T-cell (primary cell): ENCODE measurements around the gene TEX2. TPM values are rescaled to one million over a fixed set of nuclear protein-coding genes. Genes with fewer than 3 reads are reported as not detected.

Experiments
- ATAC-seq, 4 experiments: fragments of 200-7000 bp in 3 of 4; fragments of 150-1000 bp in 1 of 4; cut with Tn5 transposase; replicated peaks in 1 of 4; 1 replicate in 3 of 4; 2 replicates in 1 of 4; pipeline ENCODE4 v1.10.0; 2021; ENCODE audit warnings: moderate library complexity in 3 of 4, mild to moderate bottlenecking in 2 of 4, moderate number of reproducible peaks in 1 of 4
- CTCF ChIA-PET, 2 donors: fragments of 300-600 bp; sonication (Branson Sonifier 250); formaldehyde crosslinking; loops; one replicate each; lab custom pipeline; 2022; ENCODE audit warnings: antibody characterized with exemption in 2 of 2; lab: Charles Lee
- POLR2A ChIA-PET, 2 donors: fragments of 300-600 bp; sonication (Branson Sonifier 250); formaldehyde crosslinking; loops; one replicate each; lab custom pipeline; 2022; ENCODE audit warnings: antibody characterized with exemption in 2 of 2; lab: Charles Lee
- DNase-seq, 35 experiments: peaks; one replicate each; pipeline versions ENCODE4 v3.0.0 to v3.0.0-alpha.2; 2013 to 2023
- H3K27ac ChIP-seq: one replicate; pipeline ENCODE4 v1.5.1; 2013; ENCODE audit warnings: low read length
- H3K27me3 ChIP-seq, 2 experiments: replicated peaks in 1 of 2; 1 replicate in 1 of 2; 2 replicates in 1 of 2; pipeline versions ENCODE4 v1.6.1 to v1.7.0; 2013; ENCODE audit warnings: low read length in 1 of 2, mixed read lengths in 1 of 2; ENCODE audit not compliant: control insufficient read depth in 2 of 2, insufficient read depth in 2 of 2; ENCODE audit errors: extremely low read depth in 1 of 2
- H3K36me3 ChIP-seq, 2 donors: 1 replicate in 1 of 2; 2 replicates in 1 of 2; pipeline versions ENCODE4 v1.6.1 to v1.7.0; 2013; ENCODE audit warnings: low read length in 1 of 2; ENCODE audit not compliant: control insufficient read depth in 2 of 2, insufficient read depth in 1 of 2; ENCODE audit errors: extremely low read depth in 1 of 2
- H3K4me1 ChIP-seq, 2 experiments: 1 replicate in 1 of 2; 2 replicates in 1 of 2; pipeline versions ENCODE4 v1.6.1 to v1.7.0; 2013; ENCODE audit warnings: low read length in 2 of 2, mixed read lengths in 1 of 2; ENCODE audit not compliant: insufficient read depth in 2 of 2, control insufficient read depth in 1 of 2; ENCODE audit errors: extremely low read depth in 1 of 2
- H3K4me3 ChIP-seq, 2 donors: 1 replicate in 1 of 2; 2 replicates in 1 of 2; pipeline versions ENCODE4 v1.5.1 to v1.7.0; 2013; ENCODE audit warnings: mild to moderate bottlenecking in 2 of 2, low read length in 1 of 2, moderate library complexity in 1 of 2; ENCODE audit not compliant: control insufficient read depth in 1 of 2; ENCODE audit errors: extremely low read depth in 1 of 2
- H3K9me3 ChIP-seq: 2 replicates; pipeline ENCODE4 v1.7.0; 2013
- H3K27ac Mint-ChIP-seq, 2 donors: one replicate each; pipeline ENCODE4 v1.8.0; 2020 to 2021; ENCODE audit warnings: mild to moderate bottlenecking in 2 of 2, mixed read lengths in 2 of 2
- H3K27me3 Mint-ChIP-seq, 2 donors: one replicate each; pipeline ENCODE4 v1.8.0; 2021 to 2022; ENCODE audit warnings: mixed read lengths in 2 of 2
- H3K36me3 Mint-ChIP-seq: one replicate; pipeline ENCODE4 v1.8.0; 2021; ENCODE audit warnings: mixed read lengths
- H3K4me1 Mint-ChIP-seq, 3 donors: one replicate each; pipeline ENCODE4 v1.8.0; 2020 to 2022; ENCODE audit warnings: mixed read lengths in 3 of 3, mild to moderate bottlenecking in 1 of 3
- H3K4me3 Mint-ChIP-seq, 3 donors: one replicate each; pipeline ENCODE4 v1.8.0; 2020 to 2022; ENCODE audit warnings: mild to moderate bottlenecking in 3 of 3, mixed read lengths in 3 of 3, moderate library complexity in 3 of 3
- H3K9me3 Mint-ChIP-seq, 3 donors: one replicate each; pipeline ENCODE4 v1.8.0; 2020 to 2022; ENCODE audit warnings: mixed read lengths in 3 of 3
- WGBS: methylation state at CpG from one replicate; pipeline ENCODE4 v1.1.5; 2013; ENCODE audit warnings: missing lambda C conversion rate; ENCODE audit not compliant: insufficient coverage; 5-methylcytosine and 5-hydroxymethylcytosine counted together
- total RNA-seq, 35 experiments: library from RNA in 6 of 35; stranded (reverse) in 6 of 35; fragments of 120-200 nt in 1 of 35; gene quantifications; one replicate each; pipeline versions ENCODE4 v1.2.1 to v1.2.4 and lab custom pipeline; 2013 to 2026

TEX2 gene
- total RNA-seq, 5 donors from 2014 or later (not counting 1 experiment from before 2014, with no cell fraction given): 12.5 to 16.4 (median 14.8) TPM

GRCh38 chr17:64160378-64160777 is 102.7 kb downstream of the TEX2 start:
- Mint-ChIP-seq H3K4me3 (no peak overlapping the region), H3K27ac (no peak overlapping the region), H3K27me3 (no peaks in the 10 kb centered on the region), H3K9me3 (no peaks in the 10 kb centered on the region), H3K4me1 (peaks cover 0 to 5% (median 5%) of the 10 kb centered on the region in 3 donors), H3K36me3 (peaks cover 9% of the 10 kb centered on the region)
- POLR2A ChIA-PET: no interaction called here
- H3K4me3 ChIP-seq: no peak overlapping the region
- H3K4me1 ChIP-seq: no peaks in the 10 kb centered on the region
- CTCF ChIA-PET: interaction anchor here in 1 of 2 donors (0.9 kb wide), 1 partner anchor 26 kb away, joined by 3 read pairs; no protein-coding TSS in a partner anchor
- H3K27me3 ChIP-seq: no peaks in the 10 kb centered on the region
- H3K36me3 ChIP-seq: peaks cover under 1 to 3% of the 10 kb centered on the region in 2 donors
- DNase-seq (no peak), ATAC-seq (no peak)
- H3K9me3 ChIP-seq: no peaks in the 10 kb centered on the region
- H3K27ac ChIP-seq: no peak overlapping the region
- WGBS: no CpG with 5 or more reads among the region's 4 CpGs

DNA sequence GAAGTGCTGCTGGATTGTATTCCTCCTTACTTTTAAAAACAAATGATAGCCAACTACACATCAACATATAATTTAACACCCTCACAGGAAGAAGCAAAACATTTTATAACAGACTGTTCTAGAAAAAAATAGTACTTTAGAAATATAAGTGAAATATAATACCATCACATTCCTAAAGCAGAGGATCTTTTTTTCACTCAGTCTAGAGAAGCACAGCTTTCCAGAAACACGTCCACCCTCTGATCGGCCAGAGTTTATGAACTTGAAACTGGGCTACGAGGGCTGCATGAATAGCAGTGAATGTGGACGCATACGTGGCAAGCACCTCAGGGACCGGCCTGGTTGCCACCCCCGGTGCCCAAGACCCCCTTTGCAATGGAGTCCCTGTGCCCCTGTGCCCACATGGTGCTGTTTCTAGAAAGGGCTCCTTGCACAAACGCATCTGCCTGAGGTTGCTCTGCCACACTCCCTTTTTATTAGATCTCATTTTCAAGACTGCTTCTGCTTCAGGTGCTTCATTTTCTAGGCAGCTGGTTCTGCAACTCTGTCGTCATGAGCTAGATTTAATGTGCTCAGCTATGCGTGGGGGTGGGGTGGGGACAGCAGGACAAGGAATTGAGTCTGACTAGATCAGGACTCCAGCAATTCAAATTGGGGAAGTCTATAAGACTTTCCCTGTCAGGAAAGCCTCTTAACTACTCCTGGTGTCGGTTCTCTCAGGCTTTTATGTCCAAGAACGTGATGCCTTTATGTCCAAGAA is 104.0 kb downstream of the TEX2 start:
- Mint-ChIP-seq H3K4me3 (no peak overlapping the region), H3K9me3 (no peaks in the 10 kb centered on the region), H3K36me3 (peaks cover 17% of the 10 kb centered on the region), H3K27me3 (no peaks in the 10 kb centered on the region), H3K4me1 (peaks cover 0 to 5% (median 5%) of the 10 kb centered on the region in 3 donors), H3K27ac (no peak overlapping the region)
- no peak for ATAC-seq
- peaks cover 0 to 3% of the 10 kb centered on the region in 2 donors for H3K36me3 ChIP-seq
- ChIA-PET POLR2A (interaction anchor here in 1 of 2 donors (0.6 kb wide), 1 partner anchor 538 kb away, joined by 4 read pairs; no protein-coding TSS in a partner anchor), CTCF (interaction anchor here in 1 of 2 donors (0.8 kb wide), 1 partner anchor 306 kb away, joined by 3 read pairs; no protein-coding TSS in a partner anchor)
- H3K27ac ChIP-seq: no peak overlapping the region
- 95% methylated on average over 10 of the region's 12 CpGs for WGBS
- H3K4me1 ChIP-seq: no peaks in the 10 kb centered on the region
- no peak overlapping the region for H3K4me3 ChIP-seq
- DNase-seq: no peak
- no peaks in the 10 kb centered on the region for H3K27me3 ChIP-seq
- H3K9me3 ChIP-seq: no peaks in the 10 kb centered on the region

- no peak for ATAC-seq
Measured at GRCh38 chr17:64158406-64158805, 104.7 kb downstream of the TEX2 start.

DNA sequence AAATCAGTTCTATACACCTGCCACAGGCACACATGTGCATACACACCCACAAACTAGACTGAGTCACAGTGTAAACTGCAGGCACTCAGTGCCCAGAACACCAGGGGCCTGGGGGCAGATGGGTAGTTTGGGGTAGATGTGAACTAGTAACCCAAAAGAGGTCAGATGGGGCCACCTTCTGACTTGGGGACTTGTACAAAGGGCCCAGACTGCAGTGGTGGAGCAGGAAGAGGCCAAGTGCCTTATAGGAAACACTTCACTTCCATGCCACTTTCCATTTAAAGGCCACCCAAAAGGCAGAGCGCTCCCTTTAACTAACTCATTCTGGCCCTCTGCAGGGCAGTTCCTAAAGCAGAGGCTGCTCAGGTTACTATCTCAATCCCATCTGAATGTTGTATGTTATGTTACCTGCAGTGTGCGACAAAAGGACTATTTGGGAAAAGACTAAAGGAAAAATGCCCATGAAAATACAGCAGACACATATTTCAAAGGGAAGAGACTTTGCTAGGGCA is 105.3 kb downstream of the TEX2 start:
- no peak for ATAC-seq
- Histone ChIP-seq H3K9me3 (no peaks in the 10 kb centered on the region), H3K27ac (no peak overlapping the region), H3K4me1 (no peaks in the 10 kb centered on the region), H3K36me3 (peaks cover 7 to 14% of the 10 kb centered on the region in 2 donors), H3K4me3 (no peak overlapping the region), H3K27me3 (no peaks in the 10 kb centered on the region)
- Mint-ChIP-seq H3K27me3 (no peaks in the 10 kb centered on the region), H3K9me3 (no peaks in the 10 kb centered on the region), H3K4me1 (peaks cover 0 to 5% (median 5%) of the 10 kb centered on the region in 3 donors), H3K27ac (no peak overlapping the region), H3K36me3 (peaks cover 24% of the 10 kb centered on the region), H3K4me3 (no peak overlapping the region)
- ChIA-PET POLR2A (no interaction called here), CTCF (interaction anchor here in 1 of 2 donors (0.5 kb wide), 1 partner anchor 246 kb away, joined by 3 read pairs; no protein-coding TSS in a partner anchor)
- DNase-seq: no peak
- WGBS: no CpG with 5 or more reads among the region's 2 CpGs

More at GRCh38 chr17:64158406-64158805, 104.7 kb downstream of the TEX2 start:
- Histone ChIP-seq H3K4me1 (no peaks in the 10 kb centered on the region), H3K4me3 (no peak overlapping the region), H3K9me3 (no peaks in the 10 kb centered on the region), H3K36me3 (peaks cover 3 to 7% of the 10 kb centered on the region in 2 donors), H3K27me3 (no peaks in the 10 kb centered on the region), H3K27ac (no peak overlapping the region)
- DNase-seq: no peak
- Mint-ChIP-seq H3K4me3 (no peak overlapping the region), H3K36me3 (peaks cover 17% of the 10 kb centered on the region), H3K27ac (no peak overlapping the region), H3K4me1 (peaks cover 0 to 5% (median 5%) of the 10 kb centered on the region in 3 donors), H3K27me3 (no peaks in the 10 kb centered on the region), H3K9me3 (no peaks in the 10 kb centered on the region)
- ChIA-PET CTCF (interaction anchor here in 1 of 2 donors (0.5 kb wide), 1 partner anchor 247 kb away, joined by 3 read pairs; no protein-coding TSS in a partner anchor), POLR2A (no interaction called here)
- 100% methylated on average over 3 of the region's 7 CpGs for WGBS

GRCh38 chr17:64156670-64157069 is 106.4 kb downstream of the TEX2 start:
- H3K4me1 Mint-ChIP-seq: peaks cover 0 to 1% (median under 1%) of the 10 kb centered on the region in 3 donors
- H3K27me3 ChIP-seq: no peaks in the 10 kb centered on the region
- DNase-seq: no peak
- H3K4me1 ChIP-seq: no peaks in the 10 kb centered on the region
- CTCF ChIA-PET: interaction anchor here in 1 of 2 donors (0.5 kb wide), 1 partner anchor 21 kb away, joined by 3 read pairs; no protein-coding TSS in a partner anchor
- no peak overlapping the region for H3K27ac Mint-ChIP-seq
- H3K36me3 ChIP-seq: peaks cover 8 to 22% of the 10 kb centered on the region in 2 donors
- POLR2A ChIA-PET: no interaction called here
- no peak overlapping the region for H3K4me3 Mint-ChIP-seq
- no peak overlapping the region for H3K4me3 ChIP-seq
- no peak overlapping the region for H3K27ac ChIP-seq
- no peaks in the 10 kb centered on the region for H3K9me3 ChIP-seq
- H3K36me3 Mint-ChIP-seq: peaks cover 33% of the 10 kb centered on the region
- no peaks in the 10 kb centered on the region for H3K27me3 Mint-ChIP-seq
- WGBS: 100% methylated on average over 1 of the region's 2 CpGs
- ATAC-seq: no peak
- H3K9me3 Mint-ChIP-seq: no peaks in the 10 kb centered on the region

DNA sequence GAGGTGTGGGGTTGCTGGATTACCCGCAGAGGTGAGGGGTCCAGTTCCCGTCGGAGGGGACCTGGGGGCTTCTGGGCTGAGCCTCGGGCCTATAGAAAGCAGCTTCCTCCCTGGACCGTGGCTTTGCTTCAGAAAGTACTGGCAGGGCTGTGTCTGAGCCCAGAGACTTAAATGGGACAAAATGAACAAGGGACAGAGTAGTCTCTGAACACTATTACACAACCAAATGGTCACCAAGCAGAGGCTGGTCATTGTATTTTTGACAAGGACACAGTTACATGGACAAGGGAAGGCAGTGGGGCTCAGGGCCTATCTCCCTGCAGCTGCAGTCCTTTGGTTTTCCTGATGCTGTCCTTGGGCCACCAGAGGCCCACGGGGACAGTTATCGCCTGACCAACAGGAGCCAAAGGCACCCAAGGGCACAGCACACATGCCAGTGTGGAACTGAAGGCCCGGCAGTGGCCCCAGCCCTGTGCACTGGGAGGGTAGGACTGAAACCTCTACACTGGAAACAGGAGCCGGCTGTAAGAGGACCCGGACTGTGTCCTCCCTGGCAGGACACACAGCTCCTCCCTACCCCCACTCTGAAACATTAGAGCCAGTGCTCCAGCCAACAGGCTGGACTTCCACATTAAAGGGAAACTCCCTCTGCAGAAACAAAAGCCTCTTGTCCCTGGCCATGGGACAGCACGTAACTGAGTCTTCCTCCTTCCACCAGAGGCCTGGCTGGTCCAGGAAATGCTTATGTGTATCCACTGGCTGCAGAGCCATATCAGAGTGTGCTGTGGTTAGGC is 107.1 kb downstream of the TEX2 start:
- Mint-ChIP-seq H3K27ac (no peak overlapping the region), H3K9me3 (no peaks in the 10 kb centered on the region), H3K27me3 (no peaks in the 10 kb centered on the region), H3K4me3 (no peak overlapping the region), H3K4me1 (no peaks in the 10 kb centered on the region), H3K36me3 (peaks cover 36% of the 10 kb centered on the region)
- no peak for DNase-seq
- no peak overlapping the region for H3K4me3 ChIP-seq
- no peak for ATAC-seq
- POLR2A ChIA-PET: no interaction called here
- WGBS: 96% methylated on average over 9 of the region's 11 CpGs
- no peaks in the 10 kb centered on the region for H3K4me1 ChIP-seq
- H3K27ac ChIP-seq: no peak overlapping the region
- CTCF ChIA-PET: interaction anchor here in 1 of 2 donors (0.5 kb wide), 2 partner anchors 20 to 122 kb away, joined by 3 read pairs; no protein-coding TSS in a partner anchor
- H3K36me3 ChIP-seq: peaks cover 10 to 26% of the 10 kb centered on the region in 2 donors
- H3K9me3 ChIP-seq: no peaks in the 10 kb centered on the region
- no peaks in the 10 kb centered on the region for H3K27me3 ChIP-seq
